PFSK-1 (cell line): ENCODE results near the gene CNN3.

ENCODE experiments used
- FOXP2 ChIP-seq: optimal IDR thresholded peaks from 2 replicates; pipeline ENCODE3; 2011; ENCODE audit warnings: borderline replicate concordance, control low read depth, inconsistent platforms; ENCODE audit not compliant: insufficient read depth; ENCODE audit errors: extremely low read length, extremely low read depth
- POLR2AphosphoS5 ChIP-seq: IDR thresholded peaks from 2 replicates; pipeline ENCODE4 v1.6.1; 2012; ENCODE audit warnings: low read depth, mild to moderate bottlenecking, control low read depth, low read length, moderate library complexity
- SIN3A ChIP-seq: IDR thresholded peaks from 2 replicates; pipeline ENCODE4 v1.6.1; 2012; ENCODE audit warnings: mild to moderate bottlenecking, low read length, moderate library complexity, borderline replicate concordance; ENCODE audit not compliant: insufficient read depth
- TAF1 ChIP-seq: IDR thresholded peaks from 2 replicates; pipeline ENCODE4 v1.6.1; 2012; ENCODE audit warnings: low read length, control low read depth, borderline replicate concordance; ENCODE audit not compliant: insufficient read depth
- TF ChIP-seq, protein P1 (sequence below), 2 experiments: IDR thresholded peaks; 2 replicates each; pipeline versions ENCODE4 v1.6.1 to v1.8.0; 2011 to 2012; ENCODE audit warnings: low read depth in 2 of 2, low read length in 2 of 2, control low read depth in 1 of 2, inconsistent platforms in 1 of 2, mild to moderate bottlenecking in 1 of 2, moderate library complexity in 1 of 2; ENCODE audit not compliant: insufficient read depth in 1 of 2

CNN3 gene

DNA sequence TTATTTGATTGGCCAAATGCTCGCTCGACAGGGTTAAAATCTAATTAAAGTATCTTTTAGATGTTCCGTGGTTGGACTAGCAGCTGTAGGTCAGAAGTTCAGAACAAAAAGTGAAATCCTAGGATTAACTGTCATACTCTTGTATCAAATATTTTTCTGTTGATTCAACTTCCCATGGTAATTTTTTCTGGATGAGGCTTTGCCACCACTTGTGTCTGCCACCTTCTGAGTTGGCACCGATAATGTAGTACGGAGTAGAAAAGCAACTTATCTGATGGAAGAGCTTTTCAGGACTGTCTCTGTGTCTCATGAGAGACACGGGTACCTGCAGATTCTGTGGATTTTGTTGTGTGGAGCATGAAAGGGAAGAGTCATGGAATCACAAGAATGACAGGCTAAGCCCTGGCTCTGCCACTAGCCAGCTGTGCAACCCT lies 44.6 kb upstream of the CNN3 start:
- TF ChIP-seq SIN3A: no peak
- no peak for TF ChIP-seq TAF1
- no peak for TF ChIP-seq POLR2AphosphoS5
- TF ChIP-seq, protein P1, sequence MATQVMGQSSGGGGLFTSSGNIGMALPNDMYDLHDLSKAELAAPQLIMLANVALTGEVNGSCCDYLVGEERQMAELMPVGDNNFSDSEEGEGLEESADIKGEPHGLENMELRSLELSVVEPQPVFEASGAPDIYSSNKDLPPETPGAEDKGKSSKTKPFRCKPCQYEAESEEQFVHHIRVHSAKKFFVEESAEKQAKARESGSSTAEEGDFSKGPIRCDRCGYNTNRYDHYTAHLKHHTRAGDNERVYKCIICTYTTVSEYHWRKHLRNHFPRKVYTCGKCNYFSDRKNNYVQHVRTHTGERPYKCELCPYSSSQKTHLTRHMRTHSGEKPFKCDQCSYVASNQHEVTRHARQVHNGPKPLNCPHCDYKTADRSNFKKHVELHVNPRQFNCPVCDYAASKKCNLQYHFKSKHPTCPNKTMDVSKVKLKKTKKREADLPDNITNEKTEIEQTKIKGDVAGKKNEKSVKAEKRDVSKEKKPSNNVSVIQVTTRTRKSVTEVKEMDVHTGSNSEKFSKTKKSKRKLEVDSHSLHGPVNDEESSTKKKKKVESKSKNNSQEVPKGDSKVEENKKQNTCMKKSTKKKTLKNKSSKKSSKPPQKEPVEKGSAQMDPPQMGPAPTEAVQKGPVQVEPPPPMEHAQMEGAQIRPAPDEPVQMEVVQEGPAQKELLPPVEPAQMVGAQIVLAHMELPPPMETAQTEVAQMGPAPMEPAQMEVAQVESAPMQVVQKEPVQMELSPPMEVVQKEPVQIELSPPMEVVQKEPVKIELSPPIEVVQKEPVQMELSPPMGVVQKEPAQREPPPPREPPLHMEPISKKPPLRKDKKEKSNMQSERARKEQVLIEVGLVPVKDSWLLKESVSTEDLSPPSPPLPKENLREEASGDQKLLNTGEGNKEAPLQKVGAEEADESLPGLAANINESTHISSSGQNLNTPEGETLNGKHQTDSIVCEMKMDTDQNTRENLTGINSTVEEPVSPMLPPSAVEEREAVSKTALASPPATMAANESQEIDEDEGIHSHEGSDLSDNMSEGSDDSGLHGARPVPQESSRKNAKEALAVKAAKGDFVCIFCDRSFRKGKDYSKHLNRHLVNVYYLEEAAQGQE (IDR thresholded peaks at IDR 0.05; ENCODE audit: insufficient read depth in 1 of 2, low read depth in 2 of 2, low read length in 2 of 2): no peak
- no peak for TF ChIP-seq FOXP2

DNA sequence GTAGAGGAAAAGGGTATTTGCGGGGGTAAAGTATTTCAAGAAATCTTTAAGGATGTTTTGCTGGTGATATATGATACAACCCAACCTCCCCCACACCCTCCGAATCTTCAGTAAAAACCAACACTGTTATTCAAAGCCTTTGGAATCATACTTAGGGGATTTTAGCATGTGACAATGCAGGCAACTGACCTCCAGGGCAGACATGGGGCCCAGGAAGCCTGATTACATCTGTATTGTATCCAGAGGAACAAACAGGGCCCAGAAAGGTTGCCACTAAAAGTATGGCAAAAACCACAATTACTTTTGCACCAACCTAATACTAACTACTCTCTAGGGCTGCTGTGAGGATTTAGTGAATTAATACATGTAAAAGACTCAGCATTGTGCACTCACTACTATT lies 43.9 kb upstream of the CNN3 start:
- TF ChIP-seq, protein P1 (IDR thresholded peaks at IDR 0.05; ENCODE audit: insufficient read depth in 1 of 2, low read depth in 2 of 2, low read length in 2 of 2): no peak
- TF ChIP-seq SIN3A: no peak
- no peak for TF ChIP-seq TAF1
- no peak for TF ChIP-seq POLR2AphosphoS5
- no peak for TF ChIP-seq FOXP2

DNA sequence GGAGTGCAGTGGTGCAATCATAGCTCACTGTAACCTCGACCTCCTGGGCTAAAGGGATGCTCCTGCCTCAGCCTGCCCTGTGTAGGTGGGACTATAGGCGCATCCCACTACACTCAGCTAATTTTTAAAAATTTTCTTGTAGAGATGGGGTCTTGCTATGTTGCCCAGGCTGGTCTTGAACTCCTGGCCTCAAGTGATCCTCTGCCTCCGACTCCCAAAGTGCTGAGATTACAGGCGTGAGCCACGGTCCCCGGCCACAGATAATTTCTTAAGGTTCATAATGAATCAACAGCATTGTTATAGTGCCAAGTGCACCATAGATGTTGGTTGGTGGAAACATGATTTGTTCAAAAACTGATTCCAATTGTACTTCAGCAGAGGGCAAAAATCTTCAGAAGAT lies 42.2 kb upstream of the CNN3 start:
- TF ChIP-seq FOXP2 (no peak), TAF1 (no peak), POLR2AphosphoS5 (no peak), SIN3A (no peak)
- TF ChIP-seq, protein P1 (IDR thresholded peaks at IDR 0.05; ENCODE audit: insufficient read depth in 1 of 2, low read depth in 2 of 2, low read length in 2 of 2): no peak

DNA sequence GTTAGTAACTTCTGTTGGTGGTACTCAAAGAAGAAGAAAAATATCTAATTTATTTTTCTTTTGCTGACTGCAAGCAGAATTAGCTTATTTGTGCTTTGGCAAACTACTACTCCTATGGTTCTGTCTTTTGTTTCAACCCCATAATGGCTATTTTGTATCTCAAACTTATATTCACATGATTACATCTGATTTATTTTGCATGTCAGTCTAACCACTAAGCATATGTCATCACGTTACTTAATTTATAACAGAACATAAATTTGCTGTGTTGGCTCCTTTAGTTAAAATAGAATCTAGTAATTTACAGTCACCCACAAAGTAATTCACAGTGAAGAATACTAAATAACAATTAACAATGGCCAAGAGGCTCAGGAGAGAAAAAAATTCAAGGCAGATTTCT lies 39.1 kb upstream of the CNN3 start:
- TF ChIP-seq POLR2AphosphoS5 (no peak), FOXP2 (no peak), SIN3A (no peak), TAF1 (no peak)
- TF ChIP-seq, protein P1 (IDR thresholded peaks at IDR 0.05; ENCODE audit: insufficient read depth in 1 of 2, low read depth in 2 of 2, low read length in 2 of 2): no peak

DNA sequence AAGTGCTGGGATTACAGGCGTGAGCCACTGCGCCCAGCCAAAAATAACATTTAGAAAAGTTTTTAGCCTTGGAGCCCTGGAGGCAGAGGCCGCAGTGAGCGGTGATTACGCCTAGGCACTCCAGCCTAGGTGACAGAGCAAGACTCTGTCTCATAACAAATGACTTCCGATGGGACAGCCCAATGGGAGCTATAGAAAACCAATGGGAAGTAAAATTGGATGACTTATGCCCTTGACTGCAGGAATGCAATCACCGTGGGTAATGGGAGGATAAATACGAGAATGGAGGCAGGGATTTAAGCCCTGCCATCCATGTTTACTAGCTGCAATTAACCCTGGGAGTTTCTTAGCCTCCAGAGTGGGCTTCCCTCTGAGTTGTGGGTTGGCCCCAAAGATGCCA lies 37.0 kb upstream of the CNN3 start:
- TF ChIP-seq, protein P1 (IDR thresholded peaks at IDR 0.05; ENCODE audit: insufficient read depth in 1 of 2, low read depth in 2 of 2, low read length in 2 of 2): no peak
- TF ChIP-seq POLR2AphosphoS5 (no peak), FOXP2 (no peak), SIN3A (no peak), TAF1 (no peak)
